Measurements from ENCODE around the gene HIP1.
"Not testable (repeated sequence)": the region's sequence is repeated elsewhere in the genome, so short reads cannot be mapped to it uniquely, and the experiment has no call there.

The HIP1 gene

DNA sequence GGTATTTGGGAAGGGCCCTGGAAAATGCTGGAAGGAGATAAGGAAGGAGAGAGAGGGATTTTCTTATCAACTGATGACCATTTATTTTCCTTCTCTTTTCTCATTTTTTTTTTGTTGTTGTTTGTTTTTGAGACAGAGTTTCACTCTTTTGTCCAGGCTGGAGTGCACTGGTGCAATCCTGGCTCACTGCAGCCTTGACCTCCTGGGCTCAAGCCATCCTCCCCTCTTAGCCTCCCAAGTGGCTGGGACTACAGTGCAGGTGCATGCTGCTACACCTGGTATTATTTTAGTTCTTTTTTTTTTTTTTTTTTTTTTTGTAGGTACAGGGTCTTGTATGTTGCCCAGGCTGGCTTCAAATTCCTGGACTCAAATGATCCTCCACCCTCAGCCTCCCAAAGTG is 52.2 kb downstream of the HIP1 start:
- DNase-seq (ENCODE audit: low read depth in 2 of 2) = no peak

- DNase-seq (ENCODE audit: low read depth in 2 of 2) = not testable (repeated sequence)
Measured at GRCh38 chr7:75682052-75682451, 56.7 kb downstream of the HIP1 start.

- no peak for DNase-seq (ENCODE audit: low read depth in 2 of 2)
Measured at GRCh38 chr7:75679060-75679459, 59.7 kb downstream of the HIP1 start.

DNA sequence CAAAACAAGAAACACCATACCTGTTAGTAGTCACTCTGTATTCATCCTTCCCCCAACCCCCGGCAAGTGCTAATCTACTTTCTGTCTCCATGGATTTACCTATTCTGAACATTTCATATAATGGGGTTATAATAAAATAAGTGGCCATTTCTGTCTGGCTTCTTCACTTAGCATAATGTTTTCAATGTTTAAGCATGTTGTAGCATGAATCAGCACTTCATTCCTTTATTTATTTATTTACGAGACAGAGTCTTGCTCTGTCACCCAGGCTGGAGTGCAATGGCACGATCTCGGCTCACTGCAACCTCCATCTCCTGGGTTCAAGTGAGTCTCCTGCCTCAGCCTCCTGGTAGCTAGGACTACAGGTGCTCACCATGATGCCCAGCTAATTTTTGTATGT is 69.2 kb downstream of the HIP1 start:
- no peak for DNase-seq (ENCODE audit: low read depth in 2 of 2)

DNA sequence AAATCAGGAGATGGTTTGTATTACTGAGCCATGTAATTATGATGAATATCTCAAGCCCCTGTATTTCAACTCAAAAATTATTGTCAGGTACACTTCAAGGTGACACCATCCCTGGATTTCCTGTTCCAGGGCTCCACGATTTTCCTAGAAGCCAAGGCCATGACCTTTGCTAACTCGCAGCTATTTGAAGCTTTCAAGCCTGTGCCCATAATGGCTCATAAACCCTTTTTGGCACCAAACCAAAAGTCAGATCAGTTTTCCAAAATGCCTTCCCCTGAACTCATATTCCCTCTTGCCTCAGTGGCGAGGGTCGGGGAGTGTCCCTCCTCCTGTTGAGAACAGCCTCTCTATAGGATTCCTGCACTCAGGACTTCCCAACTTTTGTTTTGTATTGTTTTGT is 70.8 kb downstream of the HIP1 start:
- DNase-seq (ENCODE audit: low read depth in 2 of 2) = no peak

DNA sequence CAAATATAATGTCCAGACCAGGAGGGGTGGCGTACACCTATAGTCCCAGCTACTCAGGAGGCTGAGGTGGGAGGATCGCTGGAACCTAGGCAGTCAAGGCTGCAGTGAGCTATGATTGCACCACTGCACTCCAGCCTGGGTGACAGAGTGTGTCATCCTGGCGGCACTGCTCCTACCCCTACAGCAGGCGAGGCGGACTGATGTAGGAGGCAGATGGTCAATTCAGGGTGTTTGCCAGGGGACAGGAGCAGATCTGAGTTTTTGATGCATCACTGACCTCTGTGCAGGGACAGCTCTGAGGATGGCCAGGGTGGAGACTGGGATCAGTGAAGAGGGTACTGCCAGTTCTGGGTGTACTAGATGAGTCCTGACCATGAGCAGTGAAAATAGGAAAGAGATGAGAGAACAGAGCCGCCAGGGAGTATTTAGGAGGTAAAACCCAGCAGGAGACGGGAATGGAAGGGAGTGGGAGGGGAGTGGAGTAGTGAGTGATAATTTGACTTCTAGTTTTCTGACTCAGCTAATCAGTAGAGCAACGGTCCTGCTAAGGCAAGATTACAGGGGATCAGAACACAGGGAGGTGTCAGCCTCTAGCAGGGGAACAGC is 75.3 kb downstream of the HIP1 start:
- DNase-seq (ENCODE audit: low read depth in 2 of 2) = no peak

DNA sequence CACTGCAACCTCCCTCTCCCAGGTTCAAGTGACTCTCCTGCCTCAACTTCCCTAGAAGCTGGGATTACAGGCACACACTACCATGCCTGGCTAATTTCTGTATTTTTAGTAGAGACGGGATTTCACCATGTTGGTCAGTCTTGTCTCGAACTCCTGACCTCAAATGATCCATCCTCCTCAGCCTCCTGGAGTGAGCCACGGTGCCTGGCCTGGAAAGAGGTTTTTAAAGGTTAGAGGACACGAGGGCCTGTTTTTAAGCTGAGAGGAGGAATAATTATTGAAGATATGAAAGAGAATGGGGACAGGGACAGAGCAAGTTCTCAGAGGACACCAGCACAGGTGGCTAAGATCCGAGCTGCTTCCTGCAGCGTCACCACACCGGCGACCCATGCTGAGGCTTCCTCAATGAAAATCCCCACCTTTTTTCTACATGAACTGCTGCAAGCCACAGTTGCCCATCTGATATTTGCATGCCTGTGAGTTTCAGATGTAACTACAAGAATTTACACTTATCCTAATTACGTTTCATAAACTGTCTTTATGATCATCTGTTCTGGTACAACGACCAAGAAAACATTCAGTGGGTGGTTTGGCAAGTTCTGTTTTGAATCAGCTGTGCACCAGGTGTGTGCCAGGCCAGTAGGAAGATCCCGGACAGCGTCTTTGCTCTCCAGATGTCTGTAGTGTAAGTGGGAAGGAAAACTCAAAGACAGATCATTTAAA is 76.0 kb downstream of the HIP1 start:
- DNase-seq (ENCODE audit: low read depth in 2 of 2) = no peak

DNA sequence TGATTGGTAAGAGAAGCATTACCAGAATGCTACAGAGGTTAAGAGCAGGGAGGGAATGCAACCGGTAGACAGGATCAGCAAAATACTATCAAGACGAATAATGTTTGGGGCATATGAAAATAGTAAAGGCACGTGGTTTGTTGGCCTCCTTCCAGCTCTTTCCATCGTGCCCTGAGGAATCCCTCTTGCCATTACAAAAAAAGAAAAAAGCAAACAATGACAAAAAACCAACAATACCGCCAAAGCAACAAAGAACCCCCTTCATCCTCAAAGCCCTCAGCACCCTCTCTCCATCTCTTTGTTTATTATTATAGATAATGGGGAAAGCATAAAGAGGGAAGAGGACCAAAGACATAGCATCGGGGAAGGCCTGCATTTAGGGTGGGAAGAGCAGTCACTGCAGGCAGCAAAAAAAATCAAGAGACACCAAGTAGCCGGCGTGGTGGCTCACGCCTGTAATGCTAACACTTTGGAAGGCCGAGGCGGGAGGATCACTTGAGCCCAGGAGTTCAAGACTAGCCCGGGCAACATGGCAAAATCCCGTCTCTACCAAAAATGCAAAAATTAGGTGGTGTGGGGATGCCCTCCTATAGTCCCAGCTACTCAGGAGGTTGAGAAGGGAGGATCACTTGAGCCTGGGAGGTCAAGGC is 78.0 kb downstream of the HIP1 start:
- DNase-seq (ENCODE audit: low read depth in 2 of 2) = no peak

DNA sequence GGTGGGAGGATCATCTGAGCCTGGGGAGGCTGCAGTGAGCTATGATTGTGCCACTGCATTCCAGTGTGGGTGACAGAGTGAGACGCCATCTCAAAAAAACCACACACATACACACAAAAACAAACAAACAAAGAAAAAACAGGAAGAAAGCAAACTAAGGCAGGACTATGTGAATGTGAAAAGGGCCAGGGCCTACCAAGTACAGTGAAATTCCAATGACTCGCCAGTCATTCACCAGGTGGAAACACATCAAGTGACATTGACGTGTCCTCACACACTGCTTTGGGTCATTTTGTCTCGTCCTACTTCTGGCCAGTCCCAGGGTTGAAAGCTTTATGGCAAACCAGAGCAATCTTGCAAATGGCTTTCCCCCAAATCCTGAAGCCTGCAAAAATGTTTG is 79.9 kb downstream of the HIP1 start:
- no peak for DNase-seq (ENCODE audit: low read depth in 2 of 2)

DNA sequence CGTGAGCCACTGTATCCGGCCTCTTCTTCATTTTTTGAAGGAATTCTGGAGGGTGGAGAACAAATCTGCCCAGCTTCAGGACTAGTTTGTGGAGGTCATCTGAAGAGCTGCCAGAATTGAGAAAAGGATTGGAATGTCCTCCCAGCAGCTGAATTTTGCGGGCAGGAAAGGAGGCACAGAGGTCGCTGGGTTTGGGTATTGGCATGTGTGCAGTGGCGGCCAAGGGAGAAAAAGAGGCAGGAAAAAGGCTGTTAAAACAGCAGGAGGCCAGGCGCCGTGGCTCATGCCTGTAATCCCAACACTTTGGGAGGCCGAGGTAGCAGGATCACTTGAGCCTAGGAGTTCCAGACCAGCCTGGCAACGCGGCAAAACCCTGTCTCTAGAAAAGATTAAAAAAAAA is 80.4 kb downstream of the HIP1 start:
- no peak for DNase-seq (ENCODE audit: low read depth in 2 of 2)

DNA sequence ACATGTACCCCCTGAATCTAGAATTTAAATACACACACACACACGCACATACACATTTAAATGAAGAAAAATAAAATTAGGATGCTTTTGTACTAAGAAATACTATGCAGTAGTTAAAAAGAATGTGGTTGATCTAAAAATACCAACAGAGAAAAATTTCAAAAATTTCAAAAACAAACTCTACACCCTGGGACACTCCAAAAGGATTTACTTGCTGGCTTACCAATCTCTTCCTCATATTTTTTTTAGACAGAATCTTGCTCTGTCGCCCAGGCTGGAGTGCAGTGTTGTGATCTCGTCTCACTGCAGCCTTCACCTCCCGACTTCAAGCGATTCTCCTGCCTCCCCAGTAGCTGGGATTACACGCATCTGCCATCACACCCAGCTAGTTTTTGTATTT is 80.9 kb downstream of the HIP1 start:
- DNase-seq (ENCODE audit: low read depth in 2 of 2) = no peak

DNA sequence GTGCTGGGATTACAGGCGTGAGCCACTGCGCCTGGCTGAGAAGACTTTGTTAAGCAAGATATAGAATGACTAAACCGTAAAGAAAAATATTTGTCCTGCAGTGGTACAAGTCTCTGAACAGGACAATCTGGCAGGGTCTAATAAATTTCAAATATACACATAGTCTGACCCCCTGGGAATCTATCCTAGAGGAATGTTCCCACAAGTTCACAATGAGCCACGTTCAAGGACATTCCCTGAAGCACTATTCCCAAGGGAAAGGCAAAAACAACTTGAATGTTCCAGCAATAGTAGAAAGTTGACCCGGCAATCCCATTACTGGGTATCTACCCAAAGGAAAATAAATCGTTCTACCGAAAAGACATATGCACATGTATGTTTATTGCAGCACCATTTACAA is 82.0 kb downstream of the HIP1 start:
- no peak for DNase-seq (ENCODE audit: low read depth in 2 of 2)

- DNase-seq (ENCODE audit: low read depth in 2 of 2) = no peak
Measured at GRCh38 chr7:75655536-75655935, 83.2 kb downstream of the HIP1 start.

DNA sequence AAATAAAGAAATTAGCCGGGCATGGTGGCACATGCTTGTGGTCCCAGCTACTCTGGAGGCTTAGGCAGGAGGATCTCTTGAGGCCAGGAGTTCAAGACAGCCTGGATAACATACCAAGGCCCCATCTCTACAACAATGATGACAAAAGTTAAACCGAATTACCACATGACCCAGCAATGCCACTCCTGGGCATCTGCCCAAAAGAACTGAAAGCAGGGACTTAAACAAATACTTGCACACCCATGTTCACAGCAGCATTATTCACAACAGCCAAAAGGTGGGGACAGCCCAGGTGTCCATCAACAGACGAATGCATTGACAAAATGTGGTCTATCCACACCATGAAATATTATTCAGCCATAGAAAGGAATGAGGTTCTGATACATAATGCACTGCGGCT is 83.9 kb downstream of the HIP1 start:
- DNase-seq (ENCODE audit: low read depth in 2 of 2) = no peak

DNA sequence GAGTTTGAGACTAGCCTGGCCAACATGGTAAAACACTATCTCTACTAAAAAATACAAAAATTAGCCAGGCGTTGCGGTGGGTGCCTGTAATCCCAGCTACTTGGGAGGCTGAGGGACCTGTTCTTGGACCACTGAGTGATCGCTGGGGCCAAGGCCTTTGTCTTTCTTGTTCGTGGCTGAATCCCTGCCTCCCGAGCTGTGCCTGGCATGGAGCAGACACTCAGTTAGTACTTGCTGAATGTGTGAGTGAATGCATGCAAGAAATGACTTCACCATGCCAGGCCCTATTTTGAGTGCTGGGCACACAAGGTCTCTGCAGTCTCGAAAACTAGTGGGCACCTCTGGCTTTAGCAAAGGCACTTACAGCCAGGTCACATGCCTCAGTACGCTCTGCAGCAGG is 85.1 kb downstream of the HIP1 start:
- no peak for DNase-seq (ENCODE audit: low read depth in 2 of 2)

DNA sequence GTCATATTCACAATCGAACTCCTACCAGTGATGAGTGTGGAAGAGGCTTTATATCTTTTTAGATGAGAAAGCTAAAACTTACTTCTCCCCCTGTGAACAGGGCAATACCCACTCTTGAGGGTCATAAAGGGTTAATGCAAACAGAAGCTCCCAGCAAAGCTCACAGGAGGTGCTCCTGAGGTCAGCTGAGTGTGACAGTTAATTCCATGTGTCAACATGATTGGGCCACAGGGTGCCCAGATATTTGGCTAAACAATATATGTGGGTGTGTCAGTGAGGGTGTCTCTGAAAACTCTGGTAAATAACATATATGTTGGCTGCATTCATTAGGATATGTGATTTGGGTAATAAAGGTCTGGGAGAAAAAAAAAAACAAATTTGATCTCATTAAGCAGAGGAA is 86.0 kb downstream of the HIP1 start:
- no peak for DNase-seq (ENCODE audit: low read depth in 2 of 2)

GRCh38 chr7:75650681-75651080 is 88.1 kb downstream of the HIP1 start:
- DNase-seq (ENCODE audit: low read depth in 2 of 2) = no peak

- no peak for DNase-seq (ENCODE audit: low read depth in 2 of 2)
Measured at GRCh38 chr7:75650062-75650461, 88.7 kb downstream of the HIP1 start.

DNA sequence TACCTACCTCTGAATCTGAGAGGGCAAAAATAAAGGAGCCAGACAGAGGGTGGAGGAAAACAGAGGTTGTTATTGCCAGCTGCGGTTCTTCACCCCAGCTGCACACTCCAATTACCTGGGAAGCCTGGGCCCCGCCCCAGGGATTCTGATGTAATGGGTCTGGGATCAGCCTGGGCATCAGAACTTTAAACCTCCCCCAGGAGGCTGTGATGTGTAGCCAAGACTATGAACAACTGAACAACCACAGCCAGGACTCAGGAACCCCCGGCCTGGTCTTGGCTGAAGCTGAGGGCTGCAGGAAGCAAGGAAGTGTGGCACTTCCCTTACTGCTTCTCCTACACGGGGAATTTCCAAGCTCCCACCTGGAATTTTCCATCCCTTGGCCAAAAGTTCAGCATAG is 89.3 kb downstream of the HIP1 start:
- DNase-seq (ENCODE audit: low read depth in 2 of 2) = no peak

DNA sequence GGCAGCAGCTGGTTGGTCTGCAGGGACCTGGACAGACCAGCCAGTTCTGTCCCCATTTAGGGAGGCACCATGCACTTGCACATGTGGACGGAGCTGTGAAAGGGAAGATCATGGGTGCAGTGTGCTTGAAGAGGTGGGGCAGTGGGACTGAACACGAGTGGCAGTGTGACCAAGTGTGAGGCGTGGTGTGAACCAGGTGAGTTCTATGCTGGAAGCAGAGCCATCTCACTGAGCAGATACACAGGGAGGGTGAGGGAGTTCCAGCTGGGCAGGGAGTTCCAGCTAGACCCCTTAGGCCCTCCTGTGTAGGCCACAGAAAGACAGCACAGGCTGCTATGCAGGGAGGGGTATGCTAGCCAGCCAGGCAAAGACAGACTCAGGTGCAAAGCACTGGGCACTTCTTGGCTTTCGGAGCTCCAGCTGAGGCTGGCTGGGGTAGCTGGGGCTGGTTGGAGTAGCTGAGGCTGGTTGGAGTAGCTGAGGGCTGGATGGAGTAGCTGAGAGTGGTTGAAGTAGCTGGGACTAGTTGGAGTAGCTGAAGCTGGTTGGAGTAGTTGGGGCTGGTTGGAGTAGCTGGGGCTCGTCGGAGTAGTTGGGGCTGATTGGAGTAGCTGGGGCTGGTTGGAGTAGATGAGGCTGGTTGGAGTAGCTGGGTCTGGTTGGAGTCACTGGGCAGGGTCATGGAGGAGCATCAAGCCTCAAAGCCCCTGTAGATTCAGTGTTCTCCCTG is 90.9 kb downstream of the HIP1 start:
- no peak for DNase-seq (ENCODE audit: low read depth in 2 of 2)

DNA sequence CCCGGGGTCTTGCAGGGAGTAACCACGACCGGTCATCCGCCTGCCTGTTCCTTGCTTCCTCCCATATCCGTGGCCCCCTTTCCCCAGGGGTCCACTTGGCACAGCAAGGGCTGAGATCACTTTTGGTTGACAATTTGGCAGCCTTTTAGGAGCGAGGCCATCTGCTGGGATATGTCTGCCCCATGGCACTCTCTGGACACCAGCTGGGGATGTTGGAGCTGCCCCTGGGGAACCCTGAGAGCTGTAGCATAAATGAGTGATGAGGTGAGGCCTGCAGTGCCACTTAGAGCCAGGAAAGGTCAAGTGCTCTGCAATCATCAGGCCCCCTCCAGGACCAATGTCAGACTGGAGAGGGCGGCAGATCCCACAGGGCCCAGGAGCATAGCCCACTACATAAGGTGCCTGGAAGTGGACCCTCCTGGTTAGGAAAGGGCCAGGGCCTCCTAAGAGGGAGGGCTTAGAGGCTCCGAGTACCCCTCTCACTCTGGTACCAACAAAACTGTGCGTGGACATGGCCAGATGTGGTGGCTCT is 92.1 kb downstream of the HIP1 start:
- no peak for DNase-seq (ENCODE audit: low read depth in 2 of 2)

DNA sequence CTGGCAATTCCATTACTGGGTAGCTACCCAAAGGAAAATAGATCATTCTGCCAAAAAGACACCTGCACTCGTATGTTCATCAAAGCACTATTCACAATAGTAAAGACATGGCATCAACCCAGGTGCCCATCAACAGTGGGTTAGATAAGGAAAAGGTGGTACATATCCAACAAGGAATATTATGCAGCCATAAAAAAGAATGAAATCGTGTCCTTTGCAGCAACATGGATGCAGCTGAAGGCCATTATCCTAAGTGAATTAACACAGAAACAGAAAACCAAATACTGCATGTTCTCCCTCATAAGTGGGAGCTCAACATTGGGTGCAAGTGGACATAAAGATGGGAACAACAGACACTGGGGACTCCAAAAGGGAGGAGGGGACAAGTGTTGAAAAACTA is 93.2 kb downstream of the HIP1 start:
- DNase-seq (ENCODE audit: low read depth in 2 of 2) = no peak

DNA sequence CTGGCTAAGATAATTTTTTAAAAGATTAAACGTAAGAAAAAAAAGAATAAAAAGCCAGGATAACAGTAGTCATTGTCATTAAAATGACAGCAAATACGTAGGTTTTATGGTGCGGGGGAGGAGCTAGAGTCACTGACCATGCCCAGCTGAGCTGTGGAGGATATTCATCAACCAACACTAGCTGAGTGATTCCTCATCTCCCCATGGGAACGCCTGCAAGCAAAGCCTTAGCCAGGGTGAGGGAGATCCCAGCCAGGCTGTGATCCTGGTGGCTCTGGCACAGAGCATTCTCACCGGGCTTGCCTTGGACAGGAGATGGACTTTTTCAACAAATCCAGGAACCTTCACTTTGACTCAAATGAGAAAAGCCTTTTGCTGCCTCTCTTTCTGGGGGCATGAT is 94.2 kb downstream of the HIP1 start:
- DNase-seq (ENCODE audit: low read depth in 2 of 2) = no peak

All from stimulated activated CD4-positive, alpha-beta T cell treated with anti-CD3 and anti-CD28 coated beads, Interleukin-1b, Interleukin-23, amount 100 ng/mL, for 1 hour (primary cell).